Effector memory CD4-positive, alpha-beta T cell (primary cell): ENCODE data around the gene FAF1.

Experiments used
- DNase-seq, 3 donors: peaks; one replicate each; pipeline ENCODE4 v3.0.0-alpha.2; 2020
- H3K27ac ChIP-seq: 2 replicates; pipeline ENCODE4 v1.7.0; 2013; ENCODE audit warnings: mild to moderate bottlenecking, low read length, moderate library complexity; ENCODE audit not compliant: insufficient read depth, poor library complexity, severe bottlenecking
- H3K27me3 ChIP-seq: replicated peaks from 2 replicates; pipeline ENCODE4 v1.7.0; 2013; ENCODE audit warnings: mild to moderate bottlenecking, low read length; ENCODE audit not compliant: insufficient read depth, control insufficient read depth, poor library complexity, severe bottlenecking
- H3K36me3 ChIP-seq: 2 replicates; pipeline ENCODE4 v1.7.0; 2013; ENCODE audit warnings: mild to moderate bottlenecking, low read length, moderate library complexity; ENCODE audit not compliant: control insufficient read depth, insufficient read depth
- H3K4me1 ChIP-seq: 2 replicates; pipeline ENCODE4 v1.7.0; 2013; ENCODE audit warnings: low read length, mild to moderate bottlenecking; ENCODE audit not compliant: control insufficient read depth, insufficient read depth, poor library complexity, severe bottlenecking
- H3K4me3 ChIP-seq: 2 replicates; pipeline ENCODE4 v1.7.0; 2013; ENCODE audit warnings: low read length, low read depth, mild to moderate bottlenecking; ENCODE audit not compliant: insufficient read depth, poor library complexity, severe bottlenecking
- H3K9me3 ChIP-seq: 2 replicates; pipeline ENCODE4 v1.7.0; 2013; ENCODE audit warnings: mild to moderate bottlenecking, low read length, moderate library complexity; ENCODE audit not compliant: control insufficient read depth

FAF1 gene

GRCh38 chr1:50609508-50609907, 350.6 kb downstream of the FAF1 start:
- no peaks in the 10 kb centered on the region for H3K27me3 ChIP-seq
- no peak for DNase-seq
- H3K4me1 ChIP-seq = no peaks in the 10 kb centered on the region
- no peak overlapping the region for H3K27ac ChIP-seq
- H3K9me3 ChIP-seq = no peaks in the 10 kb centered on the region
- no peak overlapping the region for H3K4me3 ChIP-seq
- H3K36me3 ChIP-seq = no peaks in the 10 kb centered on the region

DNA sequence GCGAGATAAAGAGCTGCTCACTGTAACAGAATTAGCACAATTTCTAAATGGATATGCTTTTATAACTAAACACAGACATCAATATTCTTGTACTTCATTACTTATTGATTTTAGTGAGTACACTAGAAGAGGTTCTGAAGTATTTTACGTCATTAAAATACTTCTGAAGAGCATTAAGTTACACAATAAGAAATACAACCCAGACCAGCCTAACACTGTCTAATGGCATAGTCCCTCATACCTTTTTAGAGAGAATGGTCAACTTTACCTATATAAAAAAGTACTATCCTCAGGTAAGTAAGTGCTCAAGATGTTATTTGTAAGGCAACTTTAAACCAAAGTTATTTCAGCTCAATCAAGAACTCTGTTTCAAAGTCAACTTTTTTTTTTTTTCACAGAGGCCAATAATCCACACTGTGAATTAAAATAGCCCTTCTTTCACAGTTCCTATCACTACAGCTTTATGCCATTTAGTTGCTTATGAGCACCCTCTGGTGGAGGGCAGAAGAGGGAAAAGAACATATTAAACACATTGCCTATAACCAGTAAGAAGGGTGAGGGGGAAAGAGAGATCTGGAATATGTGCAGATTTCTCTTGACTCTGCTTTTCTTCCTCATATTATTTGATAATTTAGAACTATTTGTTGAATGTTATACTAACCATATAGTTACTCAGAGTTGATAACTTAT, 354.7 kb downstream of the FAF1 start:
- no peak for DNase-seq
- Histone ChIP-seq H3K36me3 (no peaks in the 10 kb centered on the region), H3K4me3 (no peak overlapping the region), H3K4me1 (no peaks in the 10 kb centered on the region), H3K27ac (no peak overlapping the region), H3K9me3 (no peaks in the 10 kb centered on the region), H3K27me3 (no peaks in the 10 kb centered on the region)

- DNase-seq = no peak
- H3K36me3 ChIP-seq = no peaks in the 10 kb centered on the region
- H3K4me1 ChIP-seq = no peaks in the 10 kb centered on the region
- no peaks in the 10 kb centered on the region for H3K9me3 ChIP-seq
- H3K27ac ChIP-seq = no peak overlapping the region
- no peaks in the 10 kb centered on the region for H3K27me3 ChIP-seq
- no peak overlapping the region for H3K4me3 ChIP-seq
These were observed 355.5 kb downstream of the FAF1 start for GRCh38 chr1:50604580-50604979.

- Histone ChIP-seq H3K27ac (no peak overlapping the region), H3K4me1 (no peaks in the 10 kb centered on the region), H3K9me3 (no peaks in the 10 kb centered on the region), H3K4me3 (no peak overlapping the region), H3K36me3 (no peaks in the 10 kb centered on the region), H3K27me3 (no peaks in the 10 kb centered on the region)
- DNase-seq = no peak
These were observed 356.5 kb downstream of the FAF1 start for GRCh38 chr1:50603274-50604271.

- no peaks in the 10 kb centered on the region for H3K27me3 ChIP-seq
- no peak overlapping the region for H3K4me3 ChIP-seq
- no peaks in the 10 kb centered on the region for H3K9me3 ChIP-seq
- H3K4me1 ChIP-seq = no peaks in the 10 kb centered on the region
- DNase-seq = no peak
- H3K27ac ChIP-seq = no peak overlapping the region
- no peaks in the 10 kb centered on the region for H3K36me3 ChIP-seq
These were observed 360.5 kb downstream of the FAF1 start for GRCh38 chr1:50599546-50599945.

DNA sequence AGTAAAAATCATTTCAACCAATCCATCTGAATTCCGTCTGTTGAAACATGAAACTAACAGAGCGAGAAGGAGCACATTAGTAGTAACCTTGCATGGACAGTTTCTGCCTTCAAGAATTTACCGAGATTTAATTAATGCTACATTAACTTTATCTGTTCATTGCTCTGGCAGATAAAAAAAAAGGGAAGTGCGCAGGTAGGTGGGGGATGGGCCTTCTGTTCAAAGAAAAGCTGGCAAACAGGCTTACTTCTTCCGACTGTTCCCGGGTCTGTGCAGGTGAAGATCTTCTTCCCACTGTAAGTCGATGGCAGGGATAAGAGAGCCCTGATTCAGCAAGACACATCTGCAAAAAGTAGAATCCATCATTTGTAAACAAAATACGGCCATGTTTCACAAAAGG, 364.2 kb downstream of the FAF1 start:
- Histone ChIP-seq H3K27ac (no peak overlapping the region), H3K4me3 (no peak overlapping the region), H3K4me1 (no peaks in the 10 kb centered on the region), H3K36me3 (no peaks in the 10 kb centered on the region), H3K27me3 (no peaks in the 10 kb centered on the region), H3K9me3 (no peaks in the 10 kb centered on the region)
- DNase-seq = no peak

DNA sequence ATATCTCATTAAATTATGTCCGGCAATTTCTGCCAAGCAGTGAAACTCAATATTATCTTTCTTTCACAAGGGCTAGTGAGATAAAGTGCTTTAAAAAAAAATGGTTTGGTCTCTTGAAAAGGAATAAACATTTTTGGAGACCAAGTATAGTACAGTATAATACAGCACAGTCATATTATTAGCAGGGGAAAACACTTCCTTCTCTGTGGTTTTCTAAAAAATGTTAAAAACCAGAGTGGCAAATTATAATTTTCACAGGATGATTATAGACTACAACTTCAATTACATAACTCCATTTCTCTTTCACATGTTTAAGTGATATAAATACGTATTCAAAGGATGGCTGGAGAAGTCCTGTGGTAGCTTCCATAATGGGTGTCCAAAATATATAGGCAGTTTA, 366.6 kb downstream of the FAF1 start:
- H3K9me3 ChIP-seq = no peaks in the 10 kb centered on the region
- H3K27me3 ChIP-seq = no peaks in the 10 kb centered on the region
- H3K4me1 ChIP-seq = no peaks in the 10 kb centered on the region
- no peak overlapping the region for H3K27ac ChIP-seq
- H3K4me3 ChIP-seq = no peak overlapping the region
- H3K36me3 ChIP-seq = no peaks in the 10 kb centered on the region
- DNase-seq = no peak

DNA sequence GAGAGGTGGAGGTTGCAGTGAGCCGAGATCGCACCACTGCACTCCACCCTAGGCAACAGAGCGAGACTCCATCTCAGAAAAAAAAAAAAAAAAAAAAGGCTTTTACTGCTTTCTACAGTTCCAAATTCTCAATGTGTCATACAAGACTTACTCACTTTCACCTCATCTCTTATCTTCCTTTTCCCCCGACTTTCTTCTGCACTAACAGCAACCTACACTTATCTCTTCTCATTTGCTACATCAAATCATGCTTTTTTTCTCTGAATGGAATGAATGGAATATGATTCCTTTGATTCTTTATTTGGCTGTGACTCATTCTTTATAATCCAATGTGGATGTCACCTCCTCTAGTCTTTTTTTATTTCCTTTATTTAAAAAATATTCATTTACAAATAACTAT, 368.5 kb downstream of the FAF1 start:
- Histone ChIP-seq H3K27me3 (no peaks in the 10 kb centered on the region), H3K9me3 (no peaks in the 10 kb centered on the region), H3K4me3 (no peak overlapping the region), H3K36me3 (no peaks in the 10 kb centered on the region), H3K27ac (no peak overlapping the region), H3K4me1 (no peaks in the 10 kb centered on the region)
- no peak for DNase-seq

GRCh38 chr1:50582346-50582745, 377.7 kb downstream of the FAF1 start:
- DNase-seq = no peak
- no peaks in the 10 kb centered on the region for H3K27me3 ChIP-seq

GRCh38 chr1:50570066-50570468, 390.0 kb downstream of the FAF1 start:
- Histone ChIP-seq H3K27ac (no peak overlapping the region), H3K9me3 (no peaks in the 10 kb centered on the region), H3K36me3 (peaks cover 7% of the 10 kb centered on the region), H3K4me3 (no peak overlapping the region), H3K4me1 (no peaks in the 10 kb centered on the region), H3K27me3 (no peaks in the 10 kb centered on the region)
- DNase-seq = no peak

More at GRCh38 chr1:50582346-50582745, 377.7 kb downstream of the FAF1 start:
- Histone ChIP-seq H3K36me3 (peaks cover 3% of the 10 kb centered on the region), H3K27ac (no peak overlapping the region), H3K4me1 (no peaks in the 10 kb centered on the region), H3K9me3 (no peaks in the 10 kb centered on the region), H3K4me3 (no peak overlapping the region)
